Stimulated activated CD8-positive, alpha-beta memory T cell treated with anti-CD3 and anti-CD28 coated beads, Interleukin-2, amount 100 ng/mL, for 48 hours (primary cell): Measurements from ENCODE around the gene ZNF793.

Source experiments
- DNase-seq, 2 donors: peaks; one replicate each; pipeline ENCODE4 v3.0.0-alpha.2; 2020; ENCODE audit warnings: low read depth in 2 of 2

The ZNF793 gene

GRCh38 chr19:37506387-37507166 lies at the start of gene ZNF793:
TSS of gene ZNF793 (plus strand) at chr19:37506939. CDS start at chr19:37523440, 16,501 bp downstream.
- DNase-seq = peak; percentile 32 to 77

DNA sequence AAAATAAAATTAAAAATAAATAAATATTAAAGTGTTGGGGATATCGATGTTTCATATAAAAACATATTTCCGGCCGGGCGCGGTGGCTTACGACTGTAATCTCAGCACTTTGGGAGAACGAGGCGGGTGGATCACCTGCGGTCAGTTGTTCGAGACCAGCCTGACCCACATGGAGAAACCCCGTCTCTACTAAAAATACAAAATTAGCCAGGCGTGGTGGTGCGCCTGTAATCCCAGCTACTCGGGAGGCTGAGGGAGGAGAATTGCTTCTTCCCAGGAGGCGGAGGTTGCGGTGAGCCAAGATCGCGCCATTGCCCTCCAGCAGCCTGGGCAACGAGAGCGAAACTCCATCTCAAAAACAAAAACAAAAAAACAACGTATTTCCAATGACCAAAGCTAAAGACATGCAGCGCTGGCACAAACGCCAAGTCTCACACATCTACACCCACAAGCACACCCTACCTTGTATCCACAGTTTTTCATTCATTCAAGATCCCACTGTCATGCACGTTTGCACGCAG lies 40.4 kb upstream of the ZNF793 start:
- DNase-seq = no peak

GRCh38 chr19:37466798-37467607 lies 39.7 kb upstream of the ZNF793 start, which contains the start of gene ZNF569:
TSS of gene ZNF569 (minus strand) at chr19:37467444. CDS start at chr19:37444921, 22,523 bp downstream.
- peak; percentile 60 to 78 for DNase-seq

DNA sequence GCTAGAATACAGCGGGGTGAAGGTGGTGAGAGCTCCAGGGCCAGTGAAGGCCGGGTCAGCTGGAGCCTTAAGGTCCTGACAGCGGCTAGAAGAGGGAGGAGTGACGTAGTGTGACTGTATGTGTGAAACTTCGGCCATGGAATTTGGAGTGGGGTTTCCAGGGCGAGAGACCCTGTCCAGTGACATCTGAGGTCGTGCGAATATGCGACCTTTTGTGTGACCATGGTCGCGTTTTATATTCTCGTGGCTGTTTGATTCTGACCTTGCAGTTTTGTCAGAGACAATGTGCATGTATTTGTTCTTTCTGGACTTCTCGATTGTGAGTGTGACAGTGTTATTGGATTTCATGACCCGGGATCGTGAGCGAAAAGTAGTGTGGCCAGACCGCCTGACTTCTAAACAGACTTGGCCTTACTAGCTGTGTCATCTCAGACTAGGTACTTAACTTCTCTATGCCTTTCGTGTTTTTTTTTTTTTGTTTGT lies 39.1 kb upstream of the ZNF793 start:
- no peak for DNase-seq

- peak; percentile 68 to 81 for DNase-seq
Measured at GRCh38 chr19:37468961-37469777, 37.6 kb upstream of the ZNF793 start, which contains the start of gene ZNF570. TSS of gene ZNF570 (plus strand) at chr19:37469356. CDS start at chr19:37470355, 999 bp downstream.

DNA sequence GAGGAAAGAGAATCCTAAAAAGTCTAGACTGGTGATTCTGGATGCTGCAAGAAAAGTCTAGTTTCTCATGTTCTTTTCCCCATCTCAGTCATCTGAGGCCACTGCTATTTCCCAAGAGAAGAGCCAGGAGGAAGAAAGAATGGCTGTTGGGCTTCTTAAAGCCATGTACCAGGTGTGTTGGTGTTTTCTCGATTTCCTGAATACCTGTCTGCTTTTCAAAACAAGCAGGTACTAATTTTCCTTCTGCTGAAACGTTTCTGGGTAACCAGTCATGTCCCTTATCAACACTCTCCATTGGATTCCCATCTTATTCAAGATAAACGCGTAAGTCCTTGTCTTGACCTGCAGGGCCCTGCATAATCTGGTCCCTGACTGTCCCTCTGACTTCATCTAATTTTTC lies 36.5 kb upstream of the ZNF793 start:
- no peak for DNase-seq

GRCh38 chr19:37472165-37472564 lies 34.6 kb upstream of the ZNF793 start:
- DNase-seq = no peak

DNA sequence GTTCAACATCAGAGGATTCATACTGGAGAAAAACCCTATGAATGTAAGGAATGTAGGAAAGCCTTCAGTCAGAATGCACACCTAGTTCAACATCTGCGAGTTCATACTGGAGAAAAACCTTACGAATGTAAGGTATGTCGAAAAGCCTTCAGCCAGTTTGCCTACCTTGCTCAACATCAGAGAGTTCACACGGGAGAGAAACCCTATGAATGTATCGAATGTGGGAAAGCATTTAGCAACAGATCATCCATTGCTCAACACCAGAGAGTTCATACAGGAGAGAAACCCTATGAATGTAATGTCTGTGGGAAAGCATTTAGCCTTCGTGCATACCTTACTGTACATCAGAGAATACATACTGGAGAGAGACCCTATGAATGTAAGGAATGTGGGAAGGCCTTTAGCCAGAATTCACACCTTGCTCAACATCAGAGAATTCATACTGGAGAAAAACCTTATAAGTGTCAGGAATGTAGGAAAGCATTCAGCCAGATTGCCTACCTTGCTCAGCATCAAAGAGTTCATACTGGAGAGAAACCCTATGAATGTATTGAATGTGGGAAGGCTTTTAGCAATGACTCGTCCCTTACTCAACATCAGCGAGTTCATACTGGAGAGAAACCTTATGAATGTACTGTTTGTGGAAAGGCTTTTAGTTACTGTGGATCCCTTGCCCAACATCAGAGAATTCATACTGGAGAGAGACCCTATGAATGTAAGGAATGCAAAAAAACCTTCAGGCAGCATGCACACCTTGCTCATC lies 22.2 kb upstream of the ZNF793 start:
- DNase-seq = no peak

GRCh38 chr19:37492213-37492612 lies 14.5 kb upstream of the ZNF793 start:
- no peak for DNase-seq

DNA sequence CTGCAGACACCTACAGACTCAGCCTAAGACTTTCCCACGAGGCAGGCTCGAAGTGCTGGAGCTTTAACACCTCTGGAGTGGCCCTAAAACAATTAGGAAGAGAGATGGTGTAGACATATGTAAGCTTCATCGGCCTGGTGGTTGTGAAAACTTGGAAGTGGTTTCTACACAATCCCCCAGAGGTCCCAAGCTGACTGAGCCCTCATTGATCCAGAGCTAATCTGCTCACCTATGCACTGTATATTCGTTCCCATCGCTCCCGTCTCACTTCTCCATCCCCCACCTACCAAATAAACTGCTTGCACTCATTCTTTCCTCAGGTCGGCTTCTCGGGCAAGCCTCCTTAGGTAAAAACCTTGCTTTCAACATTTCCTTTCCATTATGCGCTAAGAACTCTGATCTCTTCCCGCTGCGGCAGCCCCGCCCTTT lies 767 bp upstream of the ZNF793 start:
- peak; percentile 39 to 65 for DNase-seq

GRCh38 chr19:37507167-37507464 lies 377 bp downstream of the ZNF793 start:
- DNase-seq = no peak

DNA sequence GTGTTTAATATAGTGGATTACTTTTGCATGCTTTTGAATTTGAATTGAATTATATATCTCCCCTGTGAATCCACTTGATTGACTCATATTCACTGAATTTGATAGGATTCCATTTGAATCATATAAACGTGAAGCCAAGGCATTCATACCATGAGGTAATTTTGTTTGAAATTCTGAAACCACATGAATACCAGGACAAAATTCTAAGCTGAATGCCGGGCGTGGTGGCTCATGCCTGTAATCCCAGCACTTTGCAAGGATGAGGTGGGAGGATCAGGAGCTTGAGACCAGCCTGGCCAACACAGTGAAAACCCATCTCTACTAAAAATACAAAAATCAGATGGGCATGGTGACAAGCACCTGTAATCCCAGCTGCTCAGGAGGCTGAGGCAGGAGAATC lies 4.4 kb downstream of the ZNF793 start:
- DNase-seq = no peak

DNA sequence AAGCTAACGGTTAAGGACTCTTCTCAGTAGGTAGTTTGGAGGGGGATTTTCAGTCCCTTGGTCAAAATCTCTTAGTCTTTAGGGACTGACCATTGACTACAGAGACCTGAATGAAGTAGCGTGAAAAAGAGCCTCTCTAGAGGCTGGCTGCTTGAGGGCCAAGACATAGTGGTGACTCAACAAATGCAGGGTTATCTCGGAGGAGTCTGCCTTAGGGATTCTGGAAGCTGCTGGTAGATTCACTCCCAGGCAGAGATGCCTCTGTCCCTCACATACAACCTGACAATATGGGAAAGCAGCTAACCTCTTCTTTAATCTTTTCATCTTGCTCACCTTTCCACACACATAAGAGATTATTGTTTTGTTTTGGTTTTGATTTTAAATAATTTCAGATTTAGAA lies 5.1 kb downstream of the ZNF793 start:
- DNase-seq = no peak

DNA sequence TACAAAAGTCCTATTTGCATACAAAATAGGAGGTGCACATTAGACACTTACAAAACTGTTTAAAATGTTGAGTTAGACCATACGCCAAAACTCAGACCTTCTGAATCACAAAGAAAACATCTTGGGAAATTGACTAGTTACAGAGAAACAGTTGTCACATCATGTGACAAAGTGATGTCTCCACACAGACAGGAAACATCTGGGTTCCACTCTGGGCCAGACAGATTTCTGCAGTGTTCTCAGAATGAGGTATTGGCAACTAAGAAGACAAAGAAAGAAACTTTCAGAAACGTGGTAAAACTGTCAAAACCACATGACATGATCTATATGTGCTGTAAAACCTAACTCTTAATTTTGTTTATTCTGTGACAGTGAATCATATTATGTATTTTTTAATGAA lies 6.7 kb downstream of the ZNF793 start:
- DNase-seq = no peak

DNA sequence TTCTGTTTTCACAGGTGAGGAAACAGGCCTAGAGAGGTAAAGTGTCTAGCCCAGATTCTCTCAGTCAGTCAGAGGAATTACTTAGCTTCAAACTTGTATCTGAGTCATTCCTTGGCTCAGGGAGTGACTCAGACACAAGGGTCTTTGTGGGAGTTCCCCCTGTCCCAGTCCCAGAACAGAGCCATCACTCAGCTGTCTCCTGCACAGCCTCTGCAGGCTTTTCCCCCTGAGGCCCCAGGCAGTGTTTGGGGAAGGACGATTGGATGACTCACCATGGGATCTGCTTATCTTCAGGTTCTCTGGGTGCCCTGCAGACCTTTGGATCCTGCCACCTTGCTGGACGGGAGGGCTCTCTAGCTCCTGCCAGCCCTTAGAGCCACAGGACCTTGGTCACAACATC lies 13.2 kb downstream of the ZNF793 start:
- DNase-seq = no peak

- DNase-seq = no peak
Measured at GRCh38 chr19:37537391-37537947, 30.7 kb downstream of the ZNF793 start.

GRCh38 chr19:37551129-37551993 lies 44.6 kb downstream of the ZNF793 start:
- peak; percentile 12 to 48 for DNase-seq

GRCh38 chr19:37563518-37563917 lies 56.8 kb downstream of the ZNF793 start:
- DNase-seq = no peak

GRCh38 chr19:37564624-37565369 lies 58.1 kb downstream of the ZNF793 start:
- no peak for DNase-seq
